Transverse colon (tissue), 3 donors: ENCODE measurements around the gene HIVEP1.

Source experiments
- EP300 ChIP-seq: sonication (generic); formaldehyde crosslinking; IDR thresholded peaks from one replicate; pipeline ENCODE4 v1.6.1; 2017; ENCODE audit warnings: antibody characterized with exemption, low read depth
- POLR2A ChIP-seq: fragments of 450-650 bp; IDR thresholded peaks from one replicate; pipeline ENCODE4 v1.6.1; 2016; ENCODE audit warnings: antibody characterized with exemption, mild to moderate bottlenecking, moderate library complexity
- TF ChIP-seq, protein P1 (sequence below), 5 experiments: fragments of 200-600 bp in 3 of 5; fragments of 450-650 bp in 2 of 5; sonication (generic) in 3 of 5; IDR thresholded peaks; 1 replicate in 2 of 5; 2 replicates in 3 of 5; pipeline ENCODE4 v1.5.1; 2016 to 2017; ENCODE audit warnings: antibody characterized with exemption in 5 of 5, inconsistent platforms in 3 of 5, mild to moderate bottlenecking in 2 of 5, moderate library complexity in 1 of 5

- TF ChIP-seq, protein P1, sequence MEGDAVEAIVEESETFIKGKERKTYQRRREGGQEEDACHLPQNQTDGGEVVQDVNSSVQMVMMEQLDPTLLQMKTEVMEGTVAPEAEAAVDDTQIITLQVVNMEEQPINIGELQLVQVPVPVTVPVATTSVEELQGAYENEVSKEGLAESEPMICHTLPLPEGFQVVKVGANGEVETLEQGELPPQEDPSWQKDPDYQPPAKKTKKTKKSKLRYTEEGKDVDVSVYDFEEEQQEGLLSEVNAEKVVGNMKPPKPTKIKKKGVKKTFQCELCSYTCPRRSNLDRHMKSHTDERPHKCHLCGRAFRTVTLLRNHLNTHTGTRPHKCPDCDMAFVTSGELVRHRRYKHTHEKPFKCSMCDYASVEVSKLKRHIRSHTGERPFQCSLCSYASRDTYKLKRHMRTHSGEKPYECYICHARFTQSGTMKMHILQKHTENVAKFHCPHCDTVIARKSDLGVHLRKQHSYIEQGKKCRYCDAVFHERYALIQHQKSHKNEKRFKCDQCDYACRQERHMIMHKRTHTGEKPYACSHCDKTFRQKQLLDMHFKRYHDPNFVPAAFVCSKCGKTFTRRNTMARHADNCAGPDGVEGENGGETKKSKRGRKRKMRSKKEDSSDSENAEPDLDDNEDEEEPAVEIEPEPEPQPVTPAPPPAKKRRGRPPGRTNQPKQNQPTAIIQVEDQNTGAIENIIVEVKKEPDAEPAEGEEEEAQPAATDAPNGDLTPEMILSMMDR (IDR thresholded peaks at IDR 0.05), result no peak
- TF ChIP-seq EP300 (no peak), POLR2A (no peak)
These were observed 120.5 kb downstream of the HIVEP1 start for GRCh38 chr6:12132351-12133222.
